ENCODE results near the gene CABLES2.

CABLES2 gene

DNA sequence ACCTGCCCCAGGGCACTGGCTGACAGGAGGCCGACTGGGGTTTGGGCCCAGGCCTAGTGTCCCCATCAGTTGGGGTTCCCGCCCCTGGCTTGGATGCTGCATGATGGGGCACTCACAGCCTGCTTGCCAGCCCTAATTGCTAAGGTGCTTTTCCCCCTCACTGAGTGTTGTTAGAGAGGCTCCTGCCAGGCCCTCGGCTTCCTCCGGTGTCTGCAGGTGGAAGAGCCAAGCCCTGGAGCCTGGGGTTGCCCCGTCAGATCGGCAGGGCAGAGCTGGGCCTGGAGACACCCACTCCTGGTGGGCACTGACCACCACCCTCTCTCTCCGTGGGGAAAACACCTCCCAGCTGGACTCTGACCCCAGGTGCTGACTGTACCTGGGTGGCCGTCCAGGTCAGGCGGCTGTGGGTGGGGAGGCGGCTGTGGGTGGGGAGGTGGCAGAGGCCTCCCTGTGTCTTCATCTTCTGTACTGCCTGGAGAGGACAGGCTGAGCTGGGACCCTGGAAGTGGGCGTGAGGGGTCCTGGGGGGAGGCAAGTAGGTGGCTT, 6.0 kb upstream of the CABLES2 start:
- DNase-seq = no peak
- in situ Hi-C loops (cut with HindIII; ENCODE audit: low pct_ligation_motif_present, low sequenced_read_pairs) = no loop called here
- H3K4me3 ChIP-seq (ENCODE audit: low read depth, low read length) = no peak overlapping the region
- no peak overlapping the region for H3K27ac ChIP-seq
- H3K27me3 ChIP-seq (replicated peaks) = no peaks in the 10 kb centered on the region
- TF ChIP-seq, protein P1, sequence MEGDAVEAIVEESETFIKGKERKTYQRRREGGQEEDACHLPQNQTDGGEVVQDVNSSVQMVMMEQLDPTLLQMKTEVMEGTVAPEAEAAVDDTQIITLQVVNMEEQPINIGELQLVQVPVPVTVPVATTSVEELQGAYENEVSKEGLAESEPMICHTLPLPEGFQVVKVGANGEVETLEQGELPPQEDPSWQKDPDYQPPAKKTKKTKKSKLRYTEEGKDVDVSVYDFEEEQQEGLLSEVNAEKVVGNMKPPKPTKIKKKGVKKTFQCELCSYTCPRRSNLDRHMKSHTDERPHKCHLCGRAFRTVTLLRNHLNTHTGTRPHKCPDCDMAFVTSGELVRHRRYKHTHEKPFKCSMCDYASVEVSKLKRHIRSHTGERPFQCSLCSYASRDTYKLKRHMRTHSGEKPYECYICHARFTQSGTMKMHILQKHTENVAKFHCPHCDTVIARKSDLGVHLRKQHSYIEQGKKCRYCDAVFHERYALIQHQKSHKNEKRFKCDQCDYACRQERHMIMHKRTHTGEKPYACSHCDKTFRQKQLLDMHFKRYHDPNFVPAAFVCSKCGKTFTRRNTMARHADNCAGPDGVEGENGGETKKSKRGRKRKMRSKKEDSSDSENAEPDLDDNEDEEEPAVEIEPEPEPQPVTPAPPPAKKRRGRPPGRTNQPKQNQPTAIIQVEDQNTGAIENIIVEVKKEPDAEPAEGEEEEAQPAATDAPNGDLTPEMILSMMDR (IDR thresholded peaks at IDR 0.05; ENCODE audit: low read depth, low read length, missing control alignments) = no peak
- H3K36me3 ChIP-seq (replicated peaks) = no peaks in the 10 kb centered on the region

DNA sequence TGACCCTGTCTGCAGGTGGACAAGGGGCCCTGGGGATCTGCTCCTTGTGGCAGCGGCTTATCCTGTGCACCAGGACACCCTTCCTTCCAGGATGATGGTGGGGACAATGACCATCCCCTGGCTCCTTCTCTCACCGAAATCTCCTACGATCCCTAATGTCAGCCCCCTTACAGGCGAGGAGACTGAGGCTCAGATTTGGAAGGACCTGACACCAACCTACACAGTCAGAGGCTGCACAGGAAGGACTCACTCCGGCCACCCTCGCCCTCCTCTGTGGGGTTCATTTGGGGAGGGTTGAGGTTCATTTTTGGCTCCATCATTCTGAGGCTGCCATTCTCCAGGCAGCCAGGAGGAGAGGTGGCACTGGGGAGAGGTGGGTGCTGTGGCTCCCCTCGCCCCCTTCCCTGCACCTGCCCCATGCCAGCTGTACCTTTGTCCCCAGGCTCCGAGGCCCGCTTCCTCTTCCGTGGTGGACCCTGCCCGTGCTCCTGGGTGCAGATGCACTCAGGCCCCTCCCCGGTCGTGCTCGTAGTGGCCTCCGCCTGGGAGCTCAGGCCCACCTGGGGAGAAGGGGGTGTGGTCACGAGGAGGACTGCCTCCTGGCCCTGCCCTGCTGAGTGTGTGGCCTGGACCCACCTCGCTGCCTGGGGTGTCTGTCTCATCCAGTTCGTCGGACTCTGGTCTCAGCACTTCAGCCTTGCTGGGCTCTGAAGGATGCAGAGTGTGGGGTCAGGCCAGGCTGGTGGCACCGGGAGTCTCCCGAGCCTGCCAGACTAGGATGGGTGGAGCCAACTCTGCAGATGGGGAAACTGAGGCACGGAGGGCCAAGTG, 5.3 kb upstream of the CABLES2 start:
- TF ChIP-seq, protein P1 (IDR thresholded peaks at IDR 0.05; ENCODE audit: low read depth, low read length, missing control alignments) = no peak
- no peak overlapping the region for H3K4me3 ChIP-seq (ENCODE audit: low read depth, low read length)
- H3K27me3 ChIP-seq (replicated peaks) = no peaks in the 10 kb centered on the region
- DNase-seq = no peak
- in situ Hi-C loops (cut with HindIII; ENCODE audit: low pct_ligation_motif_present, low sequenced_read_pairs) = no loop called here
- no peak overlapping the region for H3K27ac ChIP-seq
- H3K36me3 ChIP-seq (replicated peaks) = no peaks in the 10 kb centered on the region

DNA sequence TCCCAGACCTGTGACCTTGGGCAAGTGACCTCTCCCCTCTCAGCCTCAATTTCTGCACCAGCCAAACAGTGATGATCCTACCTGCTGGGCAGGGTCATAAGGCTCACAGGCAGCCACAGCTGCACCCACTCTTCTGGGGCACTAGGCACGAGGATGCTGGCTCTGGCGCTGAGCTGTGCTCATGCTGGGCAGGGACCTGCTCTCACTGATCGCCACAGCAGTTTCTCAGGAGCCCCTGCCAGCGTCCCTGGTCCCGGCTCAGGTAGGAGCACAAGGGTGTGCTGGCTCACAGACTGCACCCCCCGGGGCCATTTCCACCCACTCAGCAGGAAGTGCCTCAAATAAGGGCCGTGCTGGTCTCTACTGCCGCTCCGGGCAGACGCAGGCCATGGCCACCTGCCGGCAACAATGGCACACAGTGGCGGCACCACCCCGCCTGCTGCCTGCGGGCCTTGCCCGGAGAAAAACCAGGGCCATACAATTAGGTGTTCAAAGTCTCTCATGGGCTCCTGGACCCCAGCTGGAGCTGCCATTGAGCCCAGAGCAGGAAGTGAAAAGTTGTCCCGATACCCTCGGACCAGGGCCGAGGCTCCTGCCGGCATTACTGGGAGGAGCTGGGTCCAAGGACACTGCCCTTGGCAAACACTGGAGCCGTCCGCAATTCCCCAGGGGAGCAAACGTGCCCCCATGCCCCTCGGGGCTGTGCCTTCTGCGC, 4.6 kb upstream of the CABLES2 start:
- TF ChIP-seq, protein P1 (IDR thresholded peaks at IDR 0.05; ENCODE audit: low read depth, low read length, missing control alignments) = no peak
- H3K4me3 ChIP-seq (ENCODE audit: low read depth, low read length) = no peak overlapping the region
- no peak overlapping the region for H3K27ac ChIP-seq
- H3K36me3 ChIP-seq (replicated peaks) = no peaks in the 10 kb centered on the region
- no peak for DNase-seq
- in situ Hi-C loops (cut with HindIII; ENCODE audit: low pct_ligation_motif_present, low sequenced_read_pairs) = no loop called here
- no peaks in the 10 kb centered on the region for H3K27me3 ChIP-seq (replicated peaks)

DNA sequence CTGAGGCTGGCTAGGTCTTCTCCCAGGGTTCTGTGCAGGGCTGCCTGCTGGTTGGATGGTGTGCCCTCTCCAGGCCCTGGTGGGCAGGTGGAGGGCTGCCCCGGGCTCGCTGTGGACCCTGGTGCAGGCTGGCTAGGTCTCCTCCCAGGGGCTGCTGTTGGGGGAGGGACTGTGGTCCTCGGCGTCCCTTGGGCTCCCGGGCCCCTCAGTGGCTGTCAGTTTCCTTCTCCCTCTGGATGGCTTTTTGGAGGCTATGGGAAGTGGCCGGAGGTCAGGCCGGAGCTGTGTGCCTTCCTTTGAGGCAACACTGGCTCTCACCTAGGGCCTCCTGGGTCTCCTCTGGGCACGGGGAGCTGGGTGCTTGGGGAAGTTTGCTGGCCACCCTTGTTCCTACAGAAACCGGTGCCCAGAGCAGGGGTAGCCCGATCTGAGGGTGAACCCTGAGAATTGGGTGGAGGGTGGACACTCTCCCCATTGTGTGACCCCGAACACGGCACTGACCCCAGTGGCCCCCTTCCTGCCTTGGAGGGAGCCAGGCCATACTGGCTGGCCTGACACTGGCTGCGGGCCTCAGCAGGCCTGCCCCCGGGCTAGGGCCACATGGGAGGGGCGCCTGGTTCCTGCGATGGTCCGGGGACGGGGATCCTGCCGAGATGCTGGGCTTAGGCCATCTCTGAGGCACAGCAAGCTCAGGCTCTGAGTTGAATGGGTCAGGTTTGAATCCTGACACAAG, 3.8 kb upstream of the CABLES2 start:
- no peak overlapping the region for H3K27ac ChIP-seq
- no peaks in the 10 kb centered on the region for H3K27me3 ChIP-seq (replicated peaks)
- TF ChIP-seq, protein P1 (IDR thresholded peaks at IDR 0.05; ENCODE audit: low read depth, low read length, missing control alignments) = no peak
- in situ Hi-C loops (cut with HindIII; ENCODE audit: low pct_ligation_motif_present, low sequenced_read_pairs) = no loop called here
- H3K4me3 ChIP-seq (ENCODE audit: low read depth, low read length) = no peak overlapping the region
- no peaks in the 10 kb centered on the region for H3K36me3 ChIP-seq (replicated peaks)
- no peak for DNase-seq

DNA sequence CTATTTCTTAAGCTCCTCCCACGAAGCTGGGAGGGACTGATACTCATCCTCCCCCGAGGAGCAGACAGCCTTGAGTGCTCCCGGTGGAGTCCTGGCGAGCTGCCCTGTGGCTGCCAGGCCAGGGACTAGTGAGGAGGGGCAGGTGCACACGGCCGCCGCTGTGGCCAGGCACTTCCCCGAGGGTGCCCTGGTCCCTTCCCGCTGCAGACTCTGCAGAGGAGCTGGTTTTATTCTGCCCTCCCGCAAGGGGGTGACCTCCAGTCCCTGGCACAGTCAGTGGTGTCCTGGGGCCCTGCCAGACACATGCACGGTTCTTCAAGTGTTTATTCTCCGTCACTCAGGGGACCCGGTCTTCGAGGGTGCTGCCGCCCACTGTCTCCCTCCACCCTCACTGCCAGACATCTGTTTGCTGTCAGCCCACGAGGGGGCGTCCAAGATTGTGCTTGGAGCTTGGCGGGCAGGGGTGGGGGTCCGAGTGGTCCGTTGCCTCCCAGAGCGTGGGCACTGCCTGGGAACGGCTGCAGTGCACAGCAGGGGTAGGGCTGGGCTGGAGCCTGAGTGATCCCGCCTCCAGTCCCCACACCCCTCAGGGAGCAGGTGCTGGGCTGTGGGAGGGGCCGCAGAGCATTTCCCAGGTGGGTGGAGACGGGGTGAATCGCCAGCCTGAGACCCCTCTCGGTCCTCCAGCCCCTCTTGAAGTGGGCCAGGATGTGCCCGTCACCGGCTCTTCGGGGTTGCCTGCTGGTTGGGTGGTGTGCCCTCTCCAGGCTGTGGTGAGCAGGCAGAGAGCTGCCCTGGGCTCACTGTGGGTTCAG, 3.1 kb upstream of the CABLES2 start:
- Histone ChIP-seq H3K27ac (no peak overlapping the region), H3K36me3 (replicated peaks) (no peaks in the 10 kb centered on the region), H3K27me3 (replicated peaks) (no peaks in the 10 kb centered on the region), H3K4me3 (ENCODE audit: low read depth, low read length) (no peak overlapping the region)
- in situ Hi-C loops (cut with HindIII; ENCODE audit: low pct_ligation_motif_present, low sequenced_read_pairs) = no loop called here
- DNase-seq = no peak
- TF ChIP-seq, protein P1 (IDR thresholded peaks at IDR 0.05; ENCODE audit: low read depth, low read length, missing control alignments) = peak; percentile 75
